Measurements from ENCODE around the gene TUBB3. TPM values are rescaled to one million over a fixed set of nuclear protein-coding genes. Genes with fewer than 3 reads are reported as not detected.

TUBB3 gene
- total RNA-seq, 1 experiment from 2014 or later, result 173 TPM

DNA sequence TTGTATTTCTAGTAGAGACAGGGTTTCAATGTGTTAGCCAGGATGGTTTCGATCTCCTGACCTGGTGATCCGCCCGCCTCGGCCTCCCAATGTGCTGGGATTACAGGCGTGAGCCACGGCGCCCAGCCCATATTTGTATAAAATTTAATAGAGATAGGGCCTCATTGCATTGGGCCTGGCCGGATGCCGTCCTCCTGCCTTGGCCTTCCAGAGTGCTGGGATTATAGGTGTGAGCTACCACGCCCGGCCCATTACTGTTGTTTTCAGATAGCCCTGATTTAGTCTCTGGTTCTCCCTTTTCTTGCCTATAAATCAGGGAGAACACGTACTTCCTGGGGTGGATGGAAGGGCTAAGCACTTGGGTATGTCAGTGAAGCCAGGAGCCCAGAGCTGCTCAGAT is 28.9 kb downstream of the TUBB3 start:
- peaks cover 48% of the 10 kb centered on the region for H3K79me2 ChIP-seq (ENCODE audit: insufficient read depth, low read length)
- H3K27ac ChIP-seq (ENCODE audit: low read depth, low read length), result no peak overlapping the region
- H3K9ac ChIP-seq (ENCODE audit: low read length), result no peak overlapping the region
- ATAC-seq, result no peak
- ChIA-PET POLR2A (interaction anchor here (1.0 kb wide), 1 partner anchor 30 kb away, joined by 3 read pairs; no protein-coding TSS in a partner anchor), RAD21 (ENCODE audit: low non-redundant PET in 1 of 2, low total read pairs in 2 of 2, uncharacterized antibody in 2 of 2, unreplicated experiment in 2 of 2) (no interaction called here), CTCF (no interaction called here)
- TF ChIP-seq, protein P1, sequence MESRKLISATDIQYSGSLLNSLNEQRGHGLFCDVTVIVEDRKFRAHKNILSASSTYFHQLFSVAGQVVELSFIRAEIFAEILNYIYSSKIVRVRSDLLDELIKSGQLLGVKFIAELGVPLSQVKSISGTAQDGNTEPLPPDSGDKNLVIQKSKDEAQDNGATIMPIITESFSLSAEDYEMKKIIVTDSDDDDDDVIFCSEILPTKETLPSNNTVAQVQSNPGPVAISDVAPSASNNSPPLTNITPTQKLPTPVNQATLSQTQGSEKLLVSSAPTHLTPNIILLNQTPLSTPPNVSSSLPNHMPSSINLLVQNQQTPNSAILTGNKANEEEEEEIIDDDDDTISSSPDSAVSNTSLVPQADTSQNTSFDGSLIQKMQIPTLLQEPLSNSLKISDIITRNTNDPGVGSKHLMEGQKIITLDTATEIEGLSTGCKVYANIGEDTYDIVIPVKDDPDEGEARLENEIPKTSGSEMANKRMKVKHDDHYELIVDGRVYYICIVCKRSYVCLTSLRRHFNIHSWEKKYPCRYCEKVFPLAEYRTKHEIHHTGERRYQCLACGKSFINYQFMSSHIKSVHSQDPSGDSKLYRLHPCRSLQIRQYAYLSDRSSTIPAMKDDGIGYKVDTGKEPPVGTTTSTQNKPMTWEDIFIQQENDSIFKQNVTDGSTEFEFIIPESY (IDR thresholded peaks at IDR 0.05; ENCODE audit: extremely low read depth, insufficient replicate concordance, low read length), result no peak
- no peak for TF ChIP-seq ZFX (IDR thresholded peaks at IDR 0.05)
- TF ChIP-seq SIN3A (IDR thresholded peaks at IDR 0.05; ENCODE audit: low read depth), result no peak
- TF ChIP-seq SRF (IDR thresholded peaks at IDR 0.05; ENCODE audit: low read depth), result no peak
- TF ChIP-seq CBX3 (IDR thresholded peaks at IDR 0.05; ENCODE audit: low read depth), result no peak
- no peak for TF ChIP-seq EZH2phosphoT487 (IDR thresholded peaks at IDR 0.05; ENCODE audit: borderline replicate concordance)
- TF ChIP-seq, protein P2, sequence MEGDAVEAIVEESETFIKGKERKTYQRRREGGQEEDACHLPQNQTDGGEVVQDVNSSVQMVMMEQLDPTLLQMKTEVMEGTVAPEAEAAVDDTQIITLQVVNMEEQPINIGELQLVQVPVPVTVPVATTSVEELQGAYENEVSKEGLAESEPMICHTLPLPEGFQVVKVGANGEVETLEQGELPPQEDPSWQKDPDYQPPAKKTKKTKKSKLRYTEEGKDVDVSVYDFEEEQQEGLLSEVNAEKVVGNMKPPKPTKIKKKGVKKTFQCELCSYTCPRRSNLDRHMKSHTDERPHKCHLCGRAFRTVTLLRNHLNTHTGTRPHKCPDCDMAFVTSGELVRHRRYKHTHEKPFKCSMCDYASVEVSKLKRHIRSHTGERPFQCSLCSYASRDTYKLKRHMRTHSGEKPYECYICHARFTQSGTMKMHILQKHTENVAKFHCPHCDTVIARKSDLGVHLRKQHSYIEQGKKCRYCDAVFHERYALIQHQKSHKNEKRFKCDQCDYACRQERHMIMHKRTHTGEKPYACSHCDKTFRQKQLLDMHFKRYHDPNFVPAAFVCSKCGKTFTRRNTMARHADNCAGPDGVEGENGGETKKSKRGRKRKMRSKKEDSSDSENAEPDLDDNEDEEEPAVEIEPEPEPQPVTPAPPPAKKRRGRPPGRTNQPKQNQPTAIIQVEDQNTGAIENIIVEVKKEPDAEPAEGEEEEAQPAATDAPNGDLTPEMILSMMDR (IDR thresholded peaks at IDR 0.05 in 2 of 3, conservative IDR thresholded peaks at IDR 0.05 in 1 of 3; ENCODE audit: borderline replicate concordance in 1 of 3, insufficient read depth in 1 of 3, low read depth in 2 of 3, low read length in 2 of 3), result no peak
- no peak for TF ChIP-seq JUND (IDR thresholded peaks at IDR 0.05)
- no peak for TF ChIP-seq FOSL1 (IDR thresholded peaks at IDR 0.05; ENCODE audit: low read depth)
- TF ChIP-seq CEBPB (IDR thresholded peaks at IDR 0.05; ENCODE audit: low read depth), result no peak
- TF ChIP-seq, protein P3, sequence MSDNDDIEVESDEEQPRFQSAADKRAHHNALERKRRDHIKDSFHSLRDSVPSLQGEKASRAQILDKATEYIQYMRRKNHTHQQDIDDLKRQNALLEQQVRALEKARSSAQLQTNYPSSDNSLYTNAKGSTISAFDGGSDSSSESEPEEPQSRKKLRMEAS (IDR thresholded peaks at IDR 0.05), result no peak
- TF ChIP-seq POLR2AphosphoS5 (IDR thresholded peaks at IDR 0.05; ENCODE audit: low read depth, low read length), result no peak
- TF ChIP-seq, protein P4, sequence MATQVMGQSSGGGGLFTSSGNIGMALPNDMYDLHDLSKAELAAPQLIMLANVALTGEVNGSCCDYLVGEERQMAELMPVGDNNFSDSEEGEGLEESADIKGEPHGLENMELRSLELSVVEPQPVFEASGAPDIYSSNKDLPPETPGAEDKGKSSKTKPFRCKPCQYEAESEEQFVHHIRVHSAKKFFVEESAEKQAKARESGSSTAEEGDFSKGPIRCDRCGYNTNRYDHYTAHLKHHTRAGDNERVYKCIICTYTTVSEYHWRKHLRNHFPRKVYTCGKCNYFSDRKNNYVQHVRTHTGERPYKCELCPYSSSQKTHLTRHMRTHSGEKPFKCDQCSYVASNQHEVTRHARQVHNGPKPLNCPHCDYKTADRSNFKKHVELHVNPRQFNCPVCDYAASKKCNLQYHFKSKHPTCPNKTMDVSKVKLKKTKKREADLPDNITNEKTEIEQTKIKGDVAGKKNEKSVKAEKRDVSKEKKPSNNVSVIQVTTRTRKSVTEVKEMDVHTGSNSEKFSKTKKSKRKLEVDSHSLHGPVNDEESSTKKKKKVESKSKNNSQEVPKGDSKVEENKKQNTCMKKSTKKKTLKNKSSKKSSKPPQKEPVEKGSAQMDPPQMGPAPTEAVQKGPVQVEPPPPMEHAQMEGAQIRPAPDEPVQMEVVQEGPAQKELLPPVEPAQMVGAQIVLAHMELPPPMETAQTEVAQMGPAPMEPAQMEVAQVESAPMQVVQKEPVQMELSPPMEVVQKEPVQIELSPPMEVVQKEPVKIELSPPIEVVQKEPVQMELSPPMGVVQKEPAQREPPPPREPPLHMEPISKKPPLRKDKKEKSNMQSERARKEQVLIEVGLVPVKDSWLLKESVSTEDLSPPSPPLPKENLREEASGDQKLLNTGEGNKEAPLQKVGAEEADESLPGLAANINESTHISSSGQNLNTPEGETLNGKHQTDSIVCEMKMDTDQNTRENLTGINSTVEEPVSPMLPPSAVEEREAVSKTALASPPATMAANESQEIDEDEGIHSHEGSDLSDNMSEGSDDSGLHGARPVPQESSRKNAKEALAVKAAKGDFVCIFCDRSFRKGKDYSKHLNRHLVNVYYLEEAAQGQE (IDR thresholded peaks at IDR 0.05; ENCODE audit: low read depth), result no peak
- TF ChIP-seq EZH2 (IDR thresholded peaks at IDR 0.05), result no peak
- no peak for TF ChIP-seq SP1 (IDR thresholded peaks at IDR 0.05; ENCODE audit: low read depth)
- no peak for TF ChIP-seq POLR2A (IDR thresholded peaks at IDR 0.05; ENCODE audit: borderline replicate concordance, extremely low read depth, insufficient read depth, insufficient read length)
- TF ChIP-seq TCF7L2 (IDR thresholded peaks at IDR 0.05; ENCODE audit: borderline replicate concordance, extremely low read depth, insufficient read depth, insufficient read length), result no peak
- no peaks in the 10 kb centered on the region for H3K9me2 ChIP-seq (ENCODE audit: insufficient read depth)
- no peak overlapping the region for H3K4me3 ChIP-seq (replicated peaks in 1 of 2; ENCODE audit: low read depth in 1 of 2, low read length in 2 of 2)
- no peaks in the 10 kb centered on the region for H4K20me1 ChIP-seq (ENCODE audit: insufficient read depth)
- intact Hi-C loops (cut with micrococcal nuclease), result no loop called here
- H3K4me2 ChIP-seq (ENCODE audit: low read length), result no peak overlapping the region
- peaks cover 12 to 22% of the 10 kb centered on the region in 2 experiments; a peak in 3 of 4 replicates for H3K4me1 ChIP-seq (ENCODE audit: control insufficient read depth in 1 of 2, insufficient read depth in 2 of 2, low read length in 2 of 2)
- no peaks in the 10 kb centered on the region for H3K9me3 ChIP-seq (ENCODE audit: control insufficient read depth in 1 of 2, insufficient read depth in 1 of 2, low read depth in 1 of 2, low read length in 2 of 2)
- no TSS peak for BruUV-seq (replicated peaks)
- no peak overlapping the region for H2AFZ ChIP-seq (ENCODE audit: low read depth, low read length, poor library complexity, severe bottlenecking)
- no peaks in the 10 kb centered on the region for H3K27me3 ChIP-seq (ENCODE audit: insufficient read depth, low read length)
- H3K36me3 ChIP-seq (ENCODE audit: control insufficient read depth in 1 of 2, insufficient read depth in 2 of 2, low read length in 2 of 2), result peaks cover 10 to 12% of the 10 kb centered on the region in 2 experiments; a peak in 3 of 4 replicates
- DNase-seq (ENCODE audit: low read depth, low spot score), result no peak

Data from HCT116 (cell line).